Measurements from ENCODE around the gene YLPM1. TPM values are rescaled to one million over a fixed set of nuclear protein-coding genes. Genes with fewer than 3 reads are reported as not detected.

YLPM1 gene, protein sequence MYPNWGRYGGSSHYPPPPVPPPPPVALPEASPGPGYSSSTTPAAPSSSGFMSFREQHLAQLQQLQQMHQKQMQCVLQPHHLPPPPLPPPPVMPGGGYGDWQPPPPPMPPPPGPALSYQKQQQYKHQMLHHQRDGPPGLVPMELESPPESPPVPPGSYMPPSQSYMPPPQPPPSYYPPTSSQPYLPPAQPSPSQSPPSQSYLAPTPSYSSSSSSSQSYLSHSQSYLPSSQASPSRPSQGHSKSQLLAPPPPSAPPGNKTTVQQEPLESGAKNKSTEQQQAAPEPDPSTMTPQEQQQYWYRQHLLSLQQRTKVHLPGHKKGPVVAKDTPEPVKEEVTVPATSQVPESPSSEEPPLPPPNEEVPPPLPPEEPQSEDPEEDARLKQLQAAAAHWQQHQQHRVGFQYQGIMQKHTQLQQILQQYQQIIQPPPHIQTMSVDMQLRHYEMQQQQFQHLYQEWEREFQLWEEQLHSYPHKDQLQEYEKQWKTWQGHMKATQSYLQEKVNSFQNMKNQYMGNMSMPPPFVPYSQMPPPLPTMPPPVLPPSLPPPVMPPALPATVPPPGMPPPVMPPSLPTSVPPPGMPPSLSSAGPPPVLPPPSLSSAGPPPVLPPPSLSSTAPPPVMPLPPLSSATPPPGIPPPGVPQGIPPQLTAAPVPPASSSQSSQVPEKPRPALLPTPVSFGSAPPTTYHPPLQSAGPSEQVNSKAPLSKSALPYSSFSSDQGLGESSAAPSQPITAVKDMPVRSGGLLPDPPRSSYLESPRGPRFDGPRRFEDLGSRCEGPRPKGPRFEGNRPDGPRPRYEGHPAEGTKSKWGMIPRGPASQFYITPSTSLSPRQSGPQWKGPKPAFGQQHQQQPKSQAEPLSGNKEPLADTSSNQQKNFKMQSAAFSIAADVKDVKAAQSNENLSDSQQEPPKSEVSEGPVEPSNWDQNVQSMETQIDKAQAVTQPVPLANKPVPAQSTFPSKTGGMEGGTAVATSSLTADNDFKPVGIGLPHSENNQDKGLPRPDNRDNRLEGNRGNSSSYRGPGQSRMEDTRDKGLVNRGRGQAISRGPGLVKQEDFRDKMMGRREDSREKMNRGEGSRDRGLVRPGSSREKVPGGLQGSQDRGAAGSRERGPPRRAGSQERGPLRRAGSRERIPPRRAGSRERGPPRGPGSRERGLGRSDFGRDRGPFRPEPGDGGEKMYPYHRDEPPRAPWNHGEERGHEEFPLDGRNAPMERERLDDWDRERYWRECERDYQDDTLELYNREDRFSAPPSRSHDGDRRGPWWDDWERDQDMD (N-terminal part only)
- total RNA-seq (81.0 and 85.7 TPM in 2 replicates), polyA plus RNA-seq (11.4 and 14.9 TPM in 2 replicates), polyA minus RNA-seq (42.2 and 45.4 TPM in 2 replicates), Bru-seq, nascent RNA (percentile 89 among the genes with signal in this experiment), BruChase-seq, experiment 1, labeled RNA remaining after a 6-hour chase (percentile 91 among the genes with signal in this experiment), BruChase-seq, experiment 2, labeled RNA remaining after a 2-hour chase (percentile 90 among the genes with signal in this experiment)
- 17.4 and 19.5 TPM in 2 replicates for polyA plus RNA-seq (2011; cell fraction: cytosol; rRNA removed)
- 62.3 and 71.9 TPM in 2 replicates for polyA plus RNA-seq (2011; cell fraction: nucleus; rRNA removed)
- 43.8 and 61.5 TPM in 2 replicates for polyA plus RNA-seq (2012)
- 11.9 TPM for polyA minus RNA-seq (2011; cell fraction: cytosol; rRNA and poly(A)+ RNA removed)
- 118 and 155 TPM in 2 replicates for polyA minus RNA-seq (2011; cell fraction: nucleus; rRNA and poly(A)+ RNA removed)
- long read RNA-seq, full-length matches to known transcripts = 1 of 28 reads
- long read RNA-seq, partial matches to known transcripts = 20 of 28 reads
- long read RNA-seq, other reads (novel, unspliced or antisense) = 7 of 28 reads

DNA sequence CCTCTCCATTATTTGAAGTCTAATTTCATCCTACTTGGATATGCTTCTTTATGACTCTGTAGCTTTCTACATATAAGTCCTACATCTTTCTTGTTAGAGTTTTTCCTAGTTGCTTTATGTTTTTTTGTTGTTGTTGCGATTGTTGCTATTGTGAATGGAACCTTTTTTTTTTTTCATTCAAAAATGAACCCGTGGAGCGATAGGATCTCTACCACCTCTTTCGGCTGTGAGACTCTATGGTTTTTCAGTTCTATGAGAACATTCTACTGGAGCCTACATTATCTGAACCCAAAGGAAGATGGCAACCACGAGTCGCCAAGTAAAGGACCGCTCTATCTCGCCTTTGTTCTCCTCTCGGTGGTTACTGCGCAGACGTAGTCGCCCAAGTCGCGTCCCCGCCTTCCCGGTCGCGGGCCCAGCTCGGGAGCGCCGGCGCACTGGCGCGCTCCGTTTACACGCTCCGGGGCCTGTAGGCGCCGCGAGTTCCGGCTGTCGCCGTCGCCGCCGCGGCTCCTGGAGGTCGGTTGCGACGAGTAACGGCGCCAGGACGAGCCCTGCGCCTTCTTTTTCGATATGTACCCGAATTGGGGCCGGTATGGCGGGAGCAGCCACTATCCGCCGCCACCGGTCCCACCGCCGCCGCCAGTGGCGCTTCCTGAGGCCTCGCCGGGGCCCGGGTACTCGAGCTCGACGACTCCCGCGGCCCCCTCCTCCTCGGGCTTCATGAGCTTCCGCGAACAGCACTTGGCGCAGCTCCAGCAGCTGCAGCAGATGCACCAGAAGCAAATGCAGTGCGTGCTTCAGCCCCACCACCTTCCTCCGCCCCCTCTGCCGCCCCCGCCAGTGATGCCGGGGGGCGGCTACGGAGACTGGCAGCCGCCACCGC is at the start of gene YLPM1:
Gene YLPM1 (plus strand): TSS at position 400 of the 886 bp plus-strand sequence. CDS start 174 bp downstream, at position 574.
- Histone ChIP-seq H3K27me3 (ENCODE audit: control insufficient read depth in 2 of 2, insufficient read depth in 2 of 2, low read length in 2 of 2) (no peaks in the 10 kb centered on the region), H3K4me1 (ENCODE audit: control insufficient read depth, extremely low read depth, insufficient read depth, low read length) (peaks cover 25% of the 10 kb centered on the region), H3K9ac (replicated peaks; ENCODE audit: extremely low read depth, insufficient read depth, low read length) (peak within 1 kb of the TSS; percentile 91), H3K79me2 (ENCODE audit: control insufficient read depth, insufficient read depth, low read length) (peaks cover 49% of the 10 kb centered on the region), H3K9me3 (replicated peaks; ENCODE audit: control insufficient read depth, insufficient read depth, low read length) (no peaks in the 10 kb centered on the region), H3K27ac (ENCODE audit: insufficient read depth, low read depth, low read length) (peak within 1 kb of the TSS; percentile 86), H3K36me3 (ENCODE audit: control insufficient read depth in 2 of 2, extremely low read depth in 1 of 2, insufficient read depth in 2 of 2, low read length in 2 of 2) (no peaks in the 10 kb centered on the region), H3K4me3 (replicated peaks in 1 of 3; ENCODE audit: insufficient read depth in 1 of 3, low read depth in 1 of 3, low read length in 3 of 3) (peak within 1 kb of the TSS; percentile 59 to 92 (median 90)), H3K4me2 (ENCODE audit: insufficient read depth, low read length) (peak within 1 kb of the TSS; percentile 88), H3K9me1 (replicated peaks; ENCODE audit: control insufficient read depth, extremely low read depth, insufficient read depth, low read length) (no peaks in the 10 kb centered on the region), H2AFZ (ENCODE audit: low read depth, low read length) (peak within 1 kb of the TSS; percentile 88), H4K20me1 (replicated peaks; ENCODE audit: control insufficient read depth, extremely low read depth, insufficient read depth, low read length) (peaks cover 14% of the 10 kb centered on the region)
- ChIA-PET POLR2A (interaction anchor here (0.6 to 1.0 kb wide), 2 partner anchors 43 to 154 kb away, joined by 3 to 4 read pairs; no protein-coding TSS in a partner anchor), CTCF (interaction anchor here (0.7 to 2.2 kb wide), 15 partner anchors 10 to 154 kb away, joined by 3 to 20 read pairs (median 5); partner anchors contain the start of gene LTBP2)
- FAIRE-seq (peak; percentile 85), DNase-seq (ENCODE audit: low read depth, low spot score) (peak; percentile 97)
- intact Hi-C loops (cut with micrococcal nuclease) (loop anchor here (1.0 kb wide), 3 partner anchors 30 to 151 kb away; partner anchors contain the start of genes AREL1, FCF1 and LTBP2), dilution Hi-C loops (cut with MboI; ENCODE audit: extremely low pct_ligation_motif_present, low sequenced_read_pairs) (no loop called here)
- TF ChIP-seq POLR2A (IDR thresholded peaks at IDR 0.05; ENCODE audit: low read depth, low read length) (peak; percentile 86), FOS (IDR thresholded peaks at IDR 0.05; ENCODE audit: borderline replicate concordance, insufficient read depth, low read length) (no peak), EZH2 (IDR thresholded peaks at IDR 0.05; ENCODE audit: borderline replicate concordance, low read depth, low read length, severe bottlenecking) (no peak), JUN (IDR thresholded peaks at IDR 0.05; ENCODE audit: borderline replicate concordance, insufficient read depth, insufficient read length, low read depth) (no peak), MYC (IDR thresholded peaks at IDR 0.05; ENCODE audit: low read depth, low read length) (no peak), POLR2AphosphoS5 (IDR thresholded peaks at IDR 0.05; ENCODE audit: insufficient read depth, low read depth, low read length) (peak; percentile 81), GATA2 (IDR thresholded peaks at IDR 0.05; ENCODE audit: insufficient read depth, insufficient read length, low read depth, low read length) (peak; percentile 81)
- TF ChIP-seq, protein P1, sequence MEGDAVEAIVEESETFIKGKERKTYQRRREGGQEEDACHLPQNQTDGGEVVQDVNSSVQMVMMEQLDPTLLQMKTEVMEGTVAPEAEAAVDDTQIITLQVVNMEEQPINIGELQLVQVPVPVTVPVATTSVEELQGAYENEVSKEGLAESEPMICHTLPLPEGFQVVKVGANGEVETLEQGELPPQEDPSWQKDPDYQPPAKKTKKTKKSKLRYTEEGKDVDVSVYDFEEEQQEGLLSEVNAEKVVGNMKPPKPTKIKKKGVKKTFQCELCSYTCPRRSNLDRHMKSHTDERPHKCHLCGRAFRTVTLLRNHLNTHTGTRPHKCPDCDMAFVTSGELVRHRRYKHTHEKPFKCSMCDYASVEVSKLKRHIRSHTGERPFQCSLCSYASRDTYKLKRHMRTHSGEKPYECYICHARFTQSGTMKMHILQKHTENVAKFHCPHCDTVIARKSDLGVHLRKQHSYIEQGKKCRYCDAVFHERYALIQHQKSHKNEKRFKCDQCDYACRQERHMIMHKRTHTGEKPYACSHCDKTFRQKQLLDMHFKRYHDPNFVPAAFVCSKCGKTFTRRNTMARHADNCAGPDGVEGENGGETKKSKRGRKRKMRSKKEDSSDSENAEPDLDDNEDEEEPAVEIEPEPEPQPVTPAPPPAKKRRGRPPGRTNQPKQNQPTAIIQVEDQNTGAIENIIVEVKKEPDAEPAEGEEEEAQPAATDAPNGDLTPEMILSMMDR (IDR thresholded peaks at IDR 0.05; ENCODE audit: extremely low read depth in 1 of 2, insufficient read depth in 1 of 2, low read depth in 1 of 2, low read length in 2 of 2) = peak; percentile 42 to 62
- TF ChIP-seq, protein P2, sequence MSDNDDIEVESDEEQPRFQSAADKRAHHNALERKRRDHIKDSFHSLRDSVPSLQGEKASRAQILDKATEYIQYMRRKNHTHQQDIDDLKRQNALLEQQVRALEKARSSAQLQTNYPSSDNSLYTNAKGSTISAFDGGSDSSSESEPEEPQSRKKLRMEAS (IDR thresholded peaks at IDR 0.05; ENCODE audit: insufficient read depth, insufficient read length) = no peak
- BruUV-seq (replicated peaks) = TSS peak; percentile 45
